Activated CD4-positive, alpha-beta T cell treated with anti-CD3 and anti-CD28 coated beads, Interleukin-2, amount 50 U/mL, for 48 hours (primary cell): Measurements from ENCODE around the gene FGF14.
"Not testable (repeated sequence)": the region's sequence is repeated elsewhere in the genome, so short reads cannot be mapped to it uniquely, and the experiment has no call there.

Source experiments
- DNase-seq, 2 experiments: peaks; one replicate each; pipeline ENCODE4 v3.0.0-alpha.2; 2020

FGF14 gene

DNA sequence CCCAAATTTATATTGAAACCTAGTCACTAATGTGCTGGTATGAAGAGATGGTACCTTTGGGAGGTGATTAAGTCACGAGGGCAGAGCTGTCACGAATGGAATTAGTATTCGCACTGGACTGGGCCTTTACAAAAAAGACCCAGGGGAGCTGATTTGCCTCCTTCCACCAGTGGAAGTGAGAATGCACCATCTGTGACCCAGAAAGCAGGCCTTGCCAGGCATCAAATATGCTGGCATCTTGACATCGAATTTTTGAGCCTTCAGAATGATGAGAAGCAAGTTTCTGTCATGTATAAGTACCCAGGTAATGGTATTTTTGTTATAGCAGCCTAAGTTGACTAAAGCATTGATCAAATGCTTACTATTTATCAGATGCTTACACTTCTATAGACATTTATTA, 373.6 kb downstream of the FGF14 start:
- no peak for DNase-seq

DNA sequence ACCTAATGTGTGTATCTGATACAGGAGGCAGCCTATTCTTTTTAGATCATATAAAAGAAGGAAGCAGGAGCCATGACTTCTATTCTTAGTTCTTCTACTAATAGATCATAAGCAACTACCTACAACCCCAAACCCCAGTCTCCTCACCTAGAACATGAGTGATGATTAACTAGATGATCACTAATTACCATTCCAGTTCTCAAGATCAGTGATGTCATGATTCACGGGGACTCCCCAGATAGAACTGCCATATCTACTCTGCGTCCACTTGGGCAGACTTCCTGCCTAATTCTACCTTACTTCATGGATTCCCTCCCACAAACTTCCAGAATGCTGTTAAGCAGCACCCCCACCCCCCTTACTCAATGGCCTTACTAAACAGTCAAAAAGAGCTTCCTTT, 380.1 kb downstream of the FGF14 start:
- no peak for DNase-seq

DNA sequence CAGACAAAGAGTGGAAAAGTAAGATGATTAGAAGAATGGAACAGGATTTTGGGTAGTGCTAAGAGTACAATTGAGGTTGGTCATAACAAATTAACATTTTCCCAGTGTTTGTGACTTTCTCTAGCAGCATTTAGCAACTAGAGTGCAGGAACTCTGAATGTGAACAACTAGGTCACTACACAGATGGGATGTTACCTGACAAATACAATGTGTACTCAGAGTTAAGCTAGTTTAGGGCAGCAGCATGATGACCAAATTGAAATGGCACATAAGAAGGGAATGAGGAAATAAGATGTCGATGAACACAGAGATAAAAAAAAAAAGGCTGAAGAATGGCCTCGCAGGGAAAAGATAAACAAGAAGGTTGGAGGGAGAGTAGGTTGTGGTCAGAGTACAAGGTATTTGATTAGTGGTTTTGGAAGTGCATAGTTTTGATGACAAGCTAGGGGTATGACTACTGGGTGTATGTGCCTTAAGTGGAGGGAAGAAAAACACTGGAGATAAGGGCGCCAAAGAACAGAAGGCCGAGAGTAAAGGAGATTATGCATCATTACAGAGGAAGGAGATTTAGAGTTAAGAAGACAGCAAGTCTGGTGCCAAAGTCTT, 381.1 kb downstream of the FGF14 start:
- no peak for DNase-seq

DNA sequence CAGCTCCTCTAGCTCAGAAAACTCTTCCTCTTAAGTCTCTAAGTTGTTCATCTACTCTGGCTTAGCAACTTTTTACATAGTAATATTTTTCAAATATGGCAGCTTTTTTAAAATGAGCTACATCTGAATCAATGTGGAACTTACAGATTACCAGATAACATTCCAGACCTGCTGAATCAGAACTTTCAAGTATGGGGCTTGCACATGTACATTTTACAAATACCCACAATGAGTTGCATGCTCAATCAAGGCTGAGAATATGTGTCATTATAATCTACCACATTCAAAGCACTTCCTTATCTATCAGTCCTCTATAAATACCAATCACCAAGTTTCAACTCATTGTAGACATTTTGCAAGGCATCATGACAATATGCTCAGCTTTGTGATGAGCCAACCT, 383.1 kb downstream of the FGF14 start:
- no peak for DNase-seq

DNA sequence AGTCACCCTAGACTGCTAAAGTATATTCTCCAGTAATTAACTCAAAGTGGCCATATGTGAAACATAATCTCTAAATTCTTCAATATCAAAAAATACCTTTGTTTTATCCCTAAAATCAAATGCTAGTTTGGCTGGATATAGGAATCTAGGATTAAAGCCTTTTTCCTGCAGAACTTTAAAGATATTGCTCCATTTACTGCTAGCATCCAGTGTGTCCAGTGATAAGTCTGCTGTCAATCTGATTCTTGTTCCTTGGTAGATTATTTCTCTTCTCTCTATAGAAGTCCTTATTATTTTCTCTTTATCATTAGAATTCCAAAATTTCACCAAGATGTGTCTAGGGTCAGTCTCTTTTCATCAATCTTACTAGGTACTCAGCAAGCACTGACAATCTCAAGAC, 384.6 kb downstream of the FGF14 start:
- no peak for DNase-seq

DNA sequence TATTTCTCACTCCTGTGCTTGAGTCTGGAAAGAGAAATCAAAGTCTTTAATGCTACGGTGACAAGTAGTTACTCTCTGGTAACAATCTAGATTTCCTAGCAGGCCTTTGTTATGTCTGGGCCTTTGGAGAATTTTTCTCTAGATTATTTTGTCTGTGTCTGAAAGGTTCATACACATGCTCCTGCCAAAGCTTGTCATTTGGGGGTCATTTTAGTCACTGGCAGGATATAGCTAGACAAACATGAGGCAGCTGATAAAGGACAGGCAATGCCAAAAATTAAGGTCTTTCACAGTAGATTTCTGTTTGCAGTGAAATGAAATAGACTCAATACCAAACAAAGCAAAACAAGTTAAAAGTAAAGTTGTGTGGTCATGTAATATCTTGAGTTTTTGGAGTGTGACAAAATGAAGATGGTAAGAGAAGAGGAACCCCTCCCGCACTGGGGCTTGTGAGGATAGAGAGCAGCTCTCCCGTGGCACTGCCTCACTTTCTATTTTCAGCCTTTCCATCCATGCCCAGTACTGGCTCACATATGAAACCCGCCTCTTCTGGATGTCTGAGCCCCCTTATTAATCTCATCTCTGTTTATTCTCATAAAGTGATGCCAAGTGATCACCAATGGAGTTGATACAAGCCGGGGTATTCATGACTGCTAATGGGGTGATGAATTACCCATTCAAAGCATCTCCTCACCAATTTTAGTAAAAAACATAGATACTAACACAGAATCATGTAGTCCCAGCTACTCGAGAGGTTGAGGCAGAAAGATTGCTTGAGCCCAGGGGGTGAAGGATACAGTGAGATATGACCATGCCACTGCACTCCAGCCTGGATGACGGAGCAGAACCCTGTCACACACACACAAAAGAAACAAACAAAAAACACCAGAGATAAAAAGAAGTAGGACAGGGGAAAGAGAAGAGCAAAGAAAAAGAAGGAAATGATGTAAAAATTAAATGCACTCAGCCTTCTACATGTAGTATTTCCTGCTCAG, 389.3 kb downstream of the FGF14 start:
- no peak for DNase-seq

DNA sequence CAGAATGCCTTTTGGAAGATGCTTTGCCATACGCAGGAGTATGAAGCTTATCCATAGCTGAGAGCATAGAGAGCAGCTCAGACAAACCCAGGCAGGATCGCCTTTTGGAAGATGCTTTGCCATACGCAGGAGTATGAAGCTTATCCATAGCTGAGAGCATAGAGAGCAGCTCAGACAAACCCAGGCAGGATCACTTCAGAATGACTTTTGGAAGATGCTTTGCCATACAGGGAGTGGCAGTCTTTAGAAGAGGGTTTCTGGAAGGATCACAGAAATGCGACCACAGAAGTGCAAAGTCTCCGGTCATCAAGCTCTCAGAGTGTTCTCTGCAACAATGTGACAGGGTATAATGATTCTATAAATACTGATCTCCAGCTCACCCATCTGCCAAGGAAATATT, 390.4 kb downstream of the FGF14 start:
- DNase-seq: not testable (repeated sequence)

DNA sequence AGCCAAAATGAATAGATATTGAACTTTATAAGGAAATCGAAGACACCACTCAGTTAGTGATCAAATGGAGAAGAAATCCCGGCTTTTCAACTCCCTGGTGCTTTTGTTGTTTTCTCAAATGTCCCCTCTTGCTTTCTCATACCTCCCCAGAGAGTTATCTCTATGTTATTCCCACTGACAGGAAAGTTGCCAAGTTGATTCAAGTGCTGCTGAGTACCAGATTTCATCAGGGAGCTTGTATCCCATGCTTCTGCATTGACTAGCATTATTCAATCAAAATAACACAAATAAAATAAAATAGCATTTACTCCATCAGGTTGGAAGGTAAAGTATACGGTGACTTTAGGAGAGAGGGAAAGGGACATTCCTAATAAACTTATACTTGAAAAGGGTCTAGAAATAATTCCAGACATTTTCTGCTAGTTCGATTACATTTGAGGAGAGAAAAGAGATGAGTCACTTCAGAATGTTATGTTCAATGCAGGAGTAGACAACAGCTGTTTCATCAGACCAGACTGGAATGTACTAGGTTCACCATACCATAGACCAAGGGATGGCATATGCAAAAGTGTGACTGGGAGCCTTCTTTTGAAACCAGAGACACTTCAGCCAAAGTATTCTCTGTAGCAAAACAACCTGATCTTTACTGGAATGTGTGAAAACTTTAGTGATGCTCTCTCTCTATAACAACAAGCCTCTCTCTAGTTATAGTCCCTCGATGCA, 397.8 kb downstream of the FGF14 start:
- DNase-seq: no peak

DNA sequence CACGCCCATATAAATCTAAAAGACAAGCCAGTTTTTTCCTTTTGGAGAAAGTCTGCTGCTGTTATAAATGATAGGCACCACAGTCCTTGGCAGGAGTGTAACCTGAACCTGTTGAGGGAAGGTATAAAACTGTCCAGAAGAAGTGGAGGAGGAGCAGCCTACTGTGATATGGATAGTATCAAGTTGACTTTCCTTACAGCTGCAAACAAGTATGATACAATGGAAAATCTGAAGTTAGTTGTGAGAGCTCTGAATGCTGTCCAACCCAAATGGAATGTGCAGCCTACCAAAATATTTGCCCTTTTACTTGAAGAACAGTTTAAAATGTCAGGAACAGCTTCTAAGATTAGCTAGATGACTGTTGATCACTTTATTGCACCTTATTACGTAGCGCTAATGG, 399.6 kb downstream of the FGF14 start:
- DNase-seq: no peak

DNA sequence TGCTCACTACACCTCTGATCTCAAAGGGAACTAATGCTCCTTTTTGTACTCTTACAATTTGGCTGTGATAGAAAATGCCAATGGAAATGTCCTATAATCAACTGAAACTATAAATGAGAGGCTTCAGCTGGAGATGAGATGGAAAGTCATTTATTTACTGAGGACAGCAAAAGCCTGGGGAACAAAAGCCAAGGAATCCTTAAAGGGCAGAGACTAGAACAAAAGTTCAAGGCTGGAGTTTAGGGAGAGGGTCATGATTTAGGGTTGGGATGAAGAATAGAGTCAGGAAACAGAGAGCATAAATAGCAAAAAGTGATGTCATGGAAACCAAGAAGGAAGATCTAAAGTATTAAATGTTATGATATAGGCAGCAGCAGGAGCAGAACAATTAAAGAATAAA, 401.1 kb downstream of the FGF14 start:
- no peak for DNase-seq

DNA sequence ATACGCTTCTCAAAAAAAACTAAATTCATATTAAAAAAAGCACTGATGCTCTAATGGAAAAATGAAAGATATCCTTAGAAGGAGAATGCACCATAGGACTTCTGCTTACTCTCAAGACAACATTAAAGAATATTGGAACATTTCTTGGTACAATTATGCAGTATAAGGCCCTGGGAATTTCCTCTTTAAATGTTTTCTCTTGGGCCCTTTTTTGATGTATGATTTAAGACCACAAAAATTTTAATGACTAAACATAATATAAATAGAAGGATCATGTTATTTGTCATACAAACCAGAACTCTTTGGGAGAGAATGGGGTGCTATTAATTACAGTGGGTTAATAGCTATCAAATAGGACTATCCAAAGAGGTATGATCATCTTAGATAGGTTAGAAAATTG, 403.7 kb downstream of the FGF14 start:
- DNase-seq: no peak

DNA sequence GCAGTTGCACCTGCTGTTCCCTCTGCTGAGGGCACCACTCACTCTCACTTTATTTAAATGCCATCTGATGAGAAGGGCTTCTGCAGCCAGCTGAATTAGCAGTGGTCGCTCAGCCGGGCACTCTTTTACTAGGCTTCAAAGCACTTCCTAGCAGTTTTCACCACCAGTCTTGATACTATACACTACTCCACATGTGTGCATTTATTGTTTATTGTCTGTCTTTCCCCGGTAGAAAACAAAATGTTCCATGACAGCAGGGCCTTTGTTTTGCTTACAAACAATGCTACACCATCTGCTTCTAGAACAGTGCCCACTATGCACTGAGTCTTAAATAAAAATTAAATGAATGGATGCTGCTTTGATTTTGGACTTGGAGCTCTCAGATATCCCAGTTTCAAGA, 404.9 kb downstream of the FGF14 start:
- no peak for DNase-seq

DNA sequence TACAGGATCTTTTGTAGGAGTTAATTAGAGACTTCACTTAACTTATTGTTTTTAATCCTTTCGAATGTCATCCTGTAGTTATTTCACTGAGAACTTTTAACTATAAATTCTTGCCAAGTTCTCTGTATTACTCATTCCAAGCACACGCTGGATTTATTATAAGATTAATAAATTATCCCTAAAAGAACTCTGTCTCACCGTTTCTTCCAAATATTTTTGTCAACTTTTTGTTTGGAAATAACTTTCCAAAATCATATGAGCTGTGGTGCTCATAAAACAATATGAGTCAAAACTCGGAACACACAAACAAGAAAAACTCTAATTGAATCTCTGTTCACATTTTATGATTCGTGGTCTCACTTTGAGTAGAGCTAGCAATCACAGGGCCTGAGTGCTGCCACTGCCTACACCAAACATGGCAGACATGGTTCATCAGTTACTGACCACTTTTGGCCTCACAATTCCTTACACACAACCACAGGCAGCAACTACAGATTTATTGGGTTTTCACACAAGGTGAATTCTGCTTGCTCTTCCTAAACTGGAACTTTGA, 412.0 kb downstream of the FGF14 start:
- no peak for DNase-seq

DNA sequence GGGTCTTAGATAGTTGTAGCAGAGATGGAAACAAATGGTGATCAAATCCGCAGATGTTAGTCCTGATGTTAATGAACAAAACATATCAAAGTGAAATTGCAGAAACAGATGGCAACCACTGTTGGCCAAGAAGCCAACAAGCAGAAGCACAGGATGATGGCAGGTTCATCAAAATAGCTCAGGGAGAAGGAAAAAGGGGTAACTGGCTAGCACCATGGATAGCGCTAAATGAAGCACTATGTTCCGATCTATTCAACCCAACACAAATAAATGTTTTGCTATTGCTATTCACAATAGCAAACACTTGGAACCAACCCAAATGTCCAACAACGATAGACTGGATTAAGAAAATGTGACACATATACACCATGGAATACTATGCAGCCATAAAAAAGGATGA, 413.7 kb downstream of the FGF14 start:
- no peak for DNase-seq

DNA sequence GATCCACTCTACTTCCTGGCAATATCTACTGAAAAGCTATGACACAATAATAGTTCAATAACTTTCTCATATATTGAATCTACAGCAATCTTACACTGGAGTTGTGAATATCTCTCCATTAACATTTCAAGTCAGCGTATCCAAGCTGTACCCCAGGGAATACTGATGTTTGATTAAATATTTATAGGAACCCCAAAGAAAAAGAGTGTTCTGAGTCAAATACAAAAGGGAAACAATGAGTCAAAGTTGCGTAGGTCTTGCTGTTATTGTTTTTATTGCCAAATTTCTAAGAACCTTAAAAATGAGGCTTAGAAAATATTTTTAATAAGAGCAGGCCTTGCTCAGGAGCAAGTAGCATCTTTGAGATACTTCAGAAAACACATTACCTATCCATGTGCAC, 415.5 kb downstream of the FGF14 start:
- DNase-seq: no peak

DNA sequence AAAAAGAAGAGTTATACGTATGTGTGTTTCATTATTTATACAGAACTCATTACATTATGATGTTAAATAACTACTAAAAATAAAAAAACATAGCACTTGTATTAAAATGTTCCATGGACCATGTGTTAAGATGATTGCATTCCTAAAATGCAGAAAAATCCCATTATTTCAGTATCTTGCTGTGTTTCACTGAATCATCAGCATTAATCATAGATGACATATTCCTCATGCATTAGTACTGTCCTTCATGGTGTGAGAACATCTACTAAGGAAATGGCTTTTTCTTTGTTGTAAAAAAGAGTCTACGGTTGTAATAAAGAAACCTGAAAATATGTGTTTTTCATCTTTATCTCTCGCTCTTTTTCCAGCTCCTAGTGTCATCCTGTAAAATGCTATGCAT, 416.5 kb downstream of the FGF14 start:
- no peak for DNase-seq

DNA sequence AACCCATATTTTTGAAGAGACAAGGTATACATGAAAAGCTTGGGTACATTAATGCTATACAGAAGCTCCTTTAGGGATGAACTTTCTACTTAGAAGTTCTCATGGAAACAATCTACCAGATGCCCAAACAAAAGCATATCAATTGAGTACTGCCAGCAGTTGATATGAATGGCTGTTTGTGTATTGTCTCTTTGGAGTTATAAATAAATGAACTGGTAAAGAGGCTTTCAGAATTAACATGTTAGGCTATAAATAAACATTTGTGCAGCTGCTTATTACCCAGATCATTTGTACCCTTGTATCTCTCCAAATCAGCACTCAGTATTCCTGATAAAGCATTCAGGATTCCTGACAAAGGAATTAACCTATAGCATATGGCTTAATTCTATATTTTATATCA, 418.9 kb downstream of the FGF14 start:
- no peak for DNase-seq

DNA sequence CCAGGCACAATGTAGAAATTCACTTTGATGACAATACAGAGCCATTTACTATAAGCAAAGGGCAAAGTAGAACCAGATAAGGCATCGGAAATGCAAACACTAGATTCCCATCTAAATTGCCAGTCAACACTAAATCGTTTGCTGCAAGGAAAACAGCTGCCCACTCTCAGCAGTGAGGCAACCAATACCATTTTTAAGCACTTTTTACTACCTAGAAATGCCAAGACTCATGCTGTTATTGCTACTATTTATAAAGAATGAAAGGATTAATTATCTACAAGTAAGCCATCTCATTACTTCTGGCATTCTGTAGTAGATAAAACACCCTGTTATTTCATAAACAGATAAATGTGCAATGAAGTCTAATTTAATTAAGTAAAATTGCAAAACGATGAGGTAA, 422.0 kb downstream of the FGF14 start:
- no peak for DNase-seq

DNA sequence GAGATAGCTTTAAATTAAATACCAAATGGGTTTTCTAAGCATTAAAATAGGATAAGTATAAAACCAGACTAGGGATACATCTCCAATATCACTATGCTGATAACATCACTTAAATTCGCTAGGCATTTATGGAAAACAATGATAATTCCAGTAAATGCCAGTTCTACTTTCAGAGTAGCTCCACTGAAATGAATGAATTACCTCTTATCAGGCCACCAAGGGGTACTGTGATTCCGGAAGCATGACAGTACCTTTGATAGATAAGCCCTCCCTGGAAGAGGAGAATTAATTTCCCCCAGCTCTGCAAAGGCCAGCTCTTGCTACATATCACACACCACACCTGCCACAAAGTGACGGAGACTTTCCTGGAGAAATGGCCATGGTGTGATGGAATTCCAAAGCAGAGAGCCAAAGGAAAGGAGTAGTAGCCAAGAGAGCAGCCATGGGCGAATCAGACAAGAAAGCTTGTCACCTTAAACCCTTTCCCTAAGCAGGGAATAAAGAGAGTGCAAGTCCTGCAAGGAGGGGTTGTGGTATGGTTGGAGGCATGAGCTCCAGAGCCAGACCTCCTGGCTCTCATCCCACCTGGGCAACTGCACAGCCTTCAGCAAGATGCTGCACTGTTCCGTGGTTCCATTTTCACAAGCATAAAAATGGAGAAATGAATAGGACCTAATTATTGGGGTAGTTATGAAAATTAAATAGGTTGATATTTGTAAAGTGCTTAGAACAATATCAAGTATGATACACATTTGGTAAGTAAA, 423.1 kb downstream of the FGF14 start:
- no peak for DNase-seq

DNA sequence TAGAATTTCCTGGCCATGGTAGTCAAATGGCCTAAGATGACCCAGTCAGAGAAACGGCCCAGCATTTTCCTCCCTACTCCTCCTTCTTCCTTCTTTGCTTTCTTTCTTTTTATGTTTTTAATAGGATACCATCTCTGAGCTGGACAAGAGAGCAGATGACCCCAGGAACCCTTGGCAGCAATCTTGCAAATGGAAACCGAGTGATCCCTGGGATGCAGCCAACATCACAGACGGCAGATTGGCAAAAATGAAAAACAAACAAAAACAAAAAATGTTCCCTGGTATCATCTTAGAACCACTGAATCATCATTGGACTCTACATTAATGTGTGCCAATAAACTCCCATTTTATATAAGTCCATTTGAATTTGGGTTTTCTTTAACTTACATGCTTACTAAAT, 424.4 kb downstream of the FGF14 start:
- no peak for DNase-seq

DNA sequence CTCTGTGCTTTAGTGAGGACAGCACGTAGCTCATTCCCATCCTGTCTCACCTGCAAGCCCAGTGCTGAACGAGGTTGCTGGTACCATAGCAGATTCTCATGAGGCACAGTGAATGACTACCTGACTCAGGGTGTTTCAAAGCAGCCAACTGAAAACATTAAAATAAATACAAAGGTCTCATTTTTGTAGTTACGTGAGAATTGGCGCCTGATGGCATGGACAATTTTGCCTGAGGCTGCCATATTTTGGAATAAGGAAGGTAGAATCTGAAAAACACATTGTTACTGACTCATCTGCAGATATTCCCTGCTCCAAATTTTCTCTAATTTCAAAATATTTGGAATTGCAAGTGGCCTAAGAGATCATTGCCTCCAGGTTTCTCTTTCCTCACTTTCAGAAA, 429.7 kb downstream of the FGF14 start:
- no peak for DNase-seq

DNA sequence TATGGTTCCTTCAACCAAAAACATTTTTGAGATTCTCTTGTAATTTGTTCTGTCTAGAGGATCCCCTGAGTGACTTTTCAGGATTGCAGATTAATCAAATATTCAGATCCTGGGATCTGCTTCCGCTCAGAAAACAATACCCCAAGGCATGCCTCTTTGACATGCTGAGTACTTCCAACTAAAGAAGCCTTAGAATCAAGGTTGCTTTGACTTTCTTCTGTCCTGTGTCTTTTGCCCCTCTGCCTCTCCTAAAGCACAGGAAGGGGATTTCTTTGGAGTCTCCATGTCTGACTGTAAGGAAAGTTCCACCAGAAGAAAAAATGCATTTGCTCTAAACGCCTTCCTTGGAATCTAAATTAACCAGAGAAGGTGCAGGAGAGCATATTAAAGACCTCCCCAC, 431.5 kb downstream of the FGF14 start:
- no peak for DNase-seq

DNA sequence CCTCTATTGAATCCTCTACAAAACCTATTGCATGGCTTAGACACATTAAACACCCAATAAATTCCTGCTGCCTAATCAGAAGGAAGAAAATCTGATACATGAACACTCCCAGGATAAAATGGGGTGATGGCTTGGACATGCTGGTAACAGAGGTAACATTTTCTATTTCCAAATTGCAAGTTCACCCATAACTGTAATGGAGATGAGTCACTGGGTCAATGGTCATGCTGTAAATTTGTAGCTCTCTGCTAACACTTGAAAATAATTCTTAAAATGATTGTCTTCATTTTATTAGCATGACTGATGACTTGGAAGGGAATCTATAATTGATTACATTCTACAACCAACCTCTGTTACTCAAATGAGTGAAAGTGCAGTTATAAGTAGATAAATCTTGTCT, 434.1 kb downstream of the FGF14 start:
- DNase-seq: no peak
